ENCODE data around the gene DDX47.

DNA sequence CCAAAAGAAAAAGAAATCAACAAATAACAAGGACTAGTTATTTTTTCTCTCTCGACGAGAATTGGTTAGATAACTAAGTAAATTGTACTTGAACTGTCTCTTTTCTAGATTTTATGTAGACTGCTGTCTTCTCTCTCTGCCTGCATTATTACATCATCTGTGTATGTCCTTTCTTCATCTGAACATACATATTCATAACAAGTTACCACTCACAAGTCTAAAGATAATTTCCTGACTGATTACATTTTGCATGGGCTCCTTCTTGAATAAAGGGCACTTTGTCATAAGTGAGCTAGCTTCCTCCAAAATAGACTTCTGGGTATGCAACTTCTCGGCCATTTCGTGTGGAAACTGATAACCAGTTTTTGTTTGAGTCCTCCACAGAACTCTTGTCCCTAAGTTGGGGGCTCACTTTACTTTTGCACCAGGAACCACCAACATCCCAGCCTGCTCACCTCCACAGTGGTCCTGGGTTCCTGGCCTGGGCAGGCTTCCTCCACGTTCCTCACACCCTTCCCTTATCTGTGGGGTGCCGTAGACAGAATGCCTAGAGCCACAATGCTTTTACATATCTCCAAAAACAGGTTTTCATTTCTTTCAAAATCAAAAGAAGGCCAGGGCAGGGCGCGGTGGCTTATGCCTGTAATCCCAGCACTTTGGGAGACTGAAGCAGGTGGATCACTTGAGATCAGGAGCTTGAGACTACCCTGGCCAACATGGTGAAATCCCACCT, 6.2 kb upstream of the DDX47 start:
- TF ChIP-seq CTCF (conservative IDR thresholded peaks at IDR 0.05; ENCODE audit: low read depth, low read length) (no peak), SMC3 (IDR thresholded peaks at IDR 0.05; ENCODE audit: low read depth, low read length) (no peak), RFX5 (IDR thresholded peaks at IDR 0.05; ENCODE audit: low read depth, low read length) (no peak), POLR2A (IDR thresholded peaks at IDR 0.05; ENCODE audit: low read depth, low read length) (no peak), CEBPB (IDR thresholded peaks at IDR 0.05; ENCODE audit: low read depth, low read length) (peak; percentile 42), RAD21 (IDR thresholded peaks at IDR 0.05; ENCODE audit: low read length) (no peak), CHD1 (IDR thresholded peaks at IDR 0.05; ENCODE audit: low read depth, low read length) (no peak), BHLHE40 (IDR thresholded peaks at IDR 0.05; ENCODE audit: low read depth, low read length) (no peak), ELK1 (IDR thresholded peaks at IDR 0.05; ENCODE audit: borderline replicate concordance, low read depth, low read length) (no peak), MXI1 (IDR thresholded peaks at IDR 0.05; ENCODE audit: borderline replicate concordance, low read depth, low read length) (no peak)
- TF ChIP-seq, protein P1, sequence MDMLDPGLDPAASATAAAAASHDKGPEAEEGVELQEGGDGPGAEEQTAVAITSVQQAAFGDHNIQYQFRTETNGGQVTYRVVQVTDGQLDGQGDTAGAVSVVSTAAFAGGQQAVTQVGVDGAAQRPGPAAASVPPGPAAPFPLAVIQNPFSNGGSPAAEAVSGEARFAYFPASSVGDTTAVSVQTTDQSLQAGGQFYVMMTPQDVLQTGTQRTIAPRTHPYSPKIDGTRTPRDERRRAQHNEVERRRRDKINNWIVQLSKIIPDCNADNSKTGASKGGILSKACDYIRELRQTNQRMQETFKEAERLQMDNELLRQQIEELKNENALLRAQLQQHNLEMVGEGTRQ (IDR thresholded peaks at IDR 0.05; ENCODE audit: low read depth, low read length), result no peak
